Measurements from ENCODE around the gene SPIC. TPM values are rescaled to one million over a fixed set of nuclear protein-coding genes. Genes with fewer than 3 reads are reported as not detected.

SPIC gene
- total RNA-seq, 1 experiment from 2014 or later: not detected

DNA sequence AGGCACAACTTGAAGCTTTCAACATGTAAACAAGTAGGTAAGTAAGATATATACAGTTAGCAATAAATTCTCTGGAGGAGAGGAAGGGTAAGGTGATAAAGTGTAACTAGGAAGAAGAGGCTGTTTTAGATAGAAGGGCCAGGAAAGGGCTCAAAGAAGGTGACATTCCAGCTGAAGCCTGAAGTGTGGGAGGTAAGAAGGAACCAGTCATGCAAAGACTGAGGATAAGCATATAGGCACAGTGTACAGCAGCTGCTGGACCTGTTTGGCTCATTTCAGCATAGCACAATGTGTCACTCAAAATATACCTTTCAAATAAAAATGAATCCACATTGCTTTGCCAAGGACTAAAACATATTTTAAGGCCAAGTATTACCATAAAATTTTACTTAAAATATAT lies 39.0 kb upstream of the SPIC start:
- no peaks in the 10 kb centered on the region for H3K23me2 ChIP-seq (ENCODE audit: insufficient read length, low read depth, low read length, poor library complexity, severe bottlenecking)
- Mint-ChIP-seq H3K4me3 (no peak overlapping the region), H3K9me3 (no peaks in the 10 kb centered on the region), H3K27me3 (ENCODE audit: low read depth) (no peaks in the 10 kb centered on the region; the same call in 1 of the 2 replicates), H3K27ac (no peak overlapping the region), H3K4me1 (no peaks in the 10 kb centered on the region), H3K36me3 (ENCODE audit: insufficient read depth in 1 of 3, low read depth in 3 of 3) (no peaks in the 10 kb centered on the region)
- H3K79me2 ChIP-seq (ENCODE audit: insufficient read depth, low read length): no peaks in the 10 kb centered on the region
- H4K91ac ChIP-seq (ENCODE audit: insufficient read length, low read depth, low read length): no peak overlapping the region
- no peak overlapping the region for H2BK12ac ChIP-seq (ENCODE audit: insufficient read length, low read depth, low read length)
- no peak overlapping the region for H2BK5ac ChIP-seq (ENCODE audit: insufficient read length, low read length)
- no peak overlapping the region for H2BK20ac ChIP-seq (ENCODE audit: low read depth, low read length, poor library complexity, severe bottlenecking)
- no peak overlapping the region for H3K27ac ChIP-seq (ENCODE audit: insufficient read length, low read depth, low read length)
- no peak overlapping the region for H3K4me2 ChIP-seq (ENCODE audit: insufficient read depth, insufficient read length, low read length)
- H3K56ac ChIP-seq (ENCODE audit: insufficient read length, low read depth, low read length): no peak overlapping the region
- no peak overlapping the region for H2AFZ ChIP-seq (ENCODE audit: low read length)
- no peak overlapping the region for H3T11ph ChIP-seq (ENCODE audit: low read length)
- H3K9me3 ChIP-seq (ENCODE audit: control insufficient read depth, low read depth, low read length): no peaks in the 10 kb centered on the region
- H3K9ac ChIP-seq (ENCODE audit: extremely low read depth, insufficient read length, low read length): no peak overlapping the region
- no peak overlapping the region for H3K18ac ChIP-seq (ENCODE audit: insufficient read length, low read depth, low read length)
- H3K14ac ChIP-seq (ENCODE audit: insufficient read depth, low read length): no peak overlapping the region
- no peak overlapping the region for H3K4ac ChIP-seq (ENCODE audit: low read depth, low read length)
- no peak overlapping the region for H2BK15ac ChIP-seq (ENCODE audit: low read depth, low read length)
- no peak overlapping the region for H4K5ac ChIP-seq (ENCODE audit: insufficient read length, low read depth, low read length)
- TF ChIP-seq, protein P1, sequence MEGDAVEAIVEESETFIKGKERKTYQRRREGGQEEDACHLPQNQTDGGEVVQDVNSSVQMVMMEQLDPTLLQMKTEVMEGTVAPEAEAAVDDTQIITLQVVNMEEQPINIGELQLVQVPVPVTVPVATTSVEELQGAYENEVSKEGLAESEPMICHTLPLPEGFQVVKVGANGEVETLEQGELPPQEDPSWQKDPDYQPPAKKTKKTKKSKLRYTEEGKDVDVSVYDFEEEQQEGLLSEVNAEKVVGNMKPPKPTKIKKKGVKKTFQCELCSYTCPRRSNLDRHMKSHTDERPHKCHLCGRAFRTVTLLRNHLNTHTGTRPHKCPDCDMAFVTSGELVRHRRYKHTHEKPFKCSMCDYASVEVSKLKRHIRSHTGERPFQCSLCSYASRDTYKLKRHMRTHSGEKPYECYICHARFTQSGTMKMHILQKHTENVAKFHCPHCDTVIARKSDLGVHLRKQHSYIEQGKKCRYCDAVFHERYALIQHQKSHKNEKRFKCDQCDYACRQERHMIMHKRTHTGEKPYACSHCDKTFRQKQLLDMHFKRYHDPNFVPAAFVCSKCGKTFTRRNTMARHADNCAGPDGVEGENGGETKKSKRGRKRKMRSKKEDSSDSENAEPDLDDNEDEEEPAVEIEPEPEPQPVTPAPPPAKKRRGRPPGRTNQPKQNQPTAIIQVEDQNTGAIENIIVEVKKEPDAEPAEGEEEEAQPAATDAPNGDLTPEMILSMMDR (conservative IDR thresholded peaks at IDR 0.05): no peak
- DNase-seq: no peak
- no peaks in the 10 kb centered on the region for H3K27me3 ChIP-seq (ENCODE audit: insufficient read depth, low read length)
- H2AK5ac ChIP-seq (ENCODE audit: insufficient read length, low read length): no peak overlapping the region
- H2BK120ac ChIP-seq (ENCODE audit: low read depth, low read length, poor library complexity, severe bottlenecking): no peak overlapping the region
- no peak overlapping the region for H4K8ac ChIP-seq (replicated peaks; ENCODE audit: insufficient read length, low read depth, low read length)
- H3K4me1 ChIP-seq (ENCODE audit: insufficient read depth, low read length): no peaks in the 10 kb centered on the region
- H4K20me1 ChIP-seq (ENCODE audit: control insufficient read depth, insufficient read depth, insufficient read length): no peaks in the 10 kb centered on the region
- H3K79me1 ChIP-seq (ENCODE audit: insufficient read depth, low read depth, low read length, poor library complexity, severe bottlenecking): no peaks in the 10 kb centered on the region
- no peak overlapping the region for H3K23ac ChIP-seq (ENCODE audit: insufficient read length, low read depth, low read length)
